GM23338 (cell line): ENCODE results near the gene TMEM163. TPM values are rescaled to one million over a fixed set of nuclear protein-coding genes. Genes with fewer than 3 reads are reported as not detected.

Source experiments
- ATAC-seq: fragments of 200-7000 bp; cut with Tn5 transposase; 3 replicates; pipeline ENCODE4 v1.9.1; 2020
- DNase-seq: peaks from one replicate; pipeline ENCODE4 v3.0.0-alpha.2; 2015; ENCODE audit warnings: low spot score
- H2AFZ ChIP-seq: fragments of 200-600 bp; sonication (generic); 2 replicates; pipeline ENCODE4 v1.8.0; 2016; ENCODE audit warnings: antibody characterized with exemption, mild to moderate bottlenecking, moderate library complexity
- H3F3A ChIP-seq: fragments of 200-600 bp; sonication (generic); replicated peaks from 2 replicates; pipeline ENCODE4 v1.8.0; 2017; ENCODE audit warnings: antibody characterized with exemption, mixed run types, low read depth
- H3K27ac ChIP-seq: fragments of 200-600 bp; sonication (generic); 2 replicates; pipeline ENCODE4 v1.6.1; 2016; ENCODE audit warnings: low read depth
- H3K27me3 ChIP-seq: fragments of 200-600 bp; sonication (generic); 2 replicates; pipeline ENCODE4 v1.8.0; 2016; ENCODE audit warnings: mild to moderate bottlenecking, mixed run types, moderate library complexity; ENCODE audit not compliant: insufficient read depth
- H3K36me3 ChIP-seq: fragments of 200-600 bp; sonication (generic); 2 replicates; pipeline ENCODE4 v1.8.0; 2016; ENCODE audit warnings: mild to moderate bottlenecking; ENCODE audit not compliant: insufficient read depth
- H3K4me1 ChIP-seq: fragments of 200-600 bp; sonication (generic); 2 replicates; pipeline ENCODE4 v1.8.0; 2016; ENCODE audit warnings: mild to moderate bottlenecking, moderate library complexity; ENCODE audit not compliant: insufficient read depth
- H3K4me2 ChIP-seq: fragments of 200-600 bp; sonication (generic); 2 replicates; pipeline ENCODE4 v1.7.1; 2017; ENCODE audit warnings: mixed run types
- H3K4me3 ChIP-seq: fragments of 200-600 bp; sonication (generic); 2 replicates; pipeline ENCODE4 v1.6.1; 2016; ENCODE audit warnings: mixed run types
- H3K79me2 ChIP-seq: fragments of 200-600 bp; sonication (generic); replicated peaks from 2 replicates; pipeline ENCODE4 v1.8.0; 2017; ENCODE audit warnings: mild to moderate bottlenecking; ENCODE audit not compliant: insufficient read depth
- H3K9me2 ChIP-seq: fragments of 200-600 bp; sonication (generic); 2 replicates; pipeline ENCODE4 v1.8.0; 2017; ENCODE audit not compliant: insufficient read depth
- H4K20me1 ChIP-seq: fragments of 200-600 bp; sonication (generic); replicated peaks from 2 replicates; pipeline ENCODE4 v1.8.0; 2017; ENCODE audit warnings: mild to moderate bottlenecking; ENCODE audit not compliant: insufficient read depth
- H3K27ac Mint-ChIP-seq: 2 replicates; pipeline ENCODE4 v1.8.0; 2020; ENCODE audit warnings: inconsistent platforms, mild to moderate bottlenecking, moderate library complexity, mixed read lengths
- H3K27me3 Mint-ChIP-seq: 3 replicates; pipeline ENCODE4 v1.8.0; 2022; ENCODE audit warnings: low read depth, mild to moderate bottlenecking, moderate library complexity, mixed read lengths, inconsistent platforms; ENCODE audit not compliant: insufficient read depth, poor library complexity
- H3K36me3 Mint-ChIP-seq: 3 replicates; pipeline ENCODE4 v1.8.0; 2021; ENCODE audit warnings: low read depth, mild to moderate bottlenecking, inconsistent platforms, moderate library complexity, mixed read lengths
- H3K4me1 Mint-ChIP-seq: 3 replicates; pipeline ENCODE4 v1.8.0; 2020; ENCODE audit warnings: mild to moderate bottlenecking, inconsistent platforms, mixed read lengths
- H3K4me3 Mint-ChIP-seq: 3 replicates; pipeline ENCODE4 v1.8.0; 2021; ENCODE audit warnings: moderate library complexity, mild to moderate bottlenecking, inconsistent platforms, mixed read lengths
- H3K9me3 Mint-ChIP-seq: 3 replicates; pipeline ENCODE4 v1.8.0; 2020; ENCODE audit warnings: moderate library complexity, mild to moderate bottlenecking, inconsistent platforms, mixed read lengths
- CREB1 ChIP-seq: fragments of 250-450 bp; sonication (Bioruptor Pico); IDR thresholded peaks from 2 replicates; pipeline ENCODE4 v1.5.0; 2020; ENCODE audit warnings: low read depth, mild to moderate bottlenecking, moderate library complexity
- CTCF ChIP-seq, 2 experiments: fragments of 200-600 bp in 1 of 2; sonication (generic) in 1 of 2; conservative IDR thresholded peaks; 2 replicates each; pipeline versions ENCODE4 v1.5.1 to v1.6.1; 2016 to 2017; ENCODE audit warnings: antibody characterized with exemption in 2 of 2, low read depth in 2 of 2, mild to moderate bottlenecking in 2 of 2, moderate library complexity in 1 of 2
- ETS1 ChIP-seq: IDR thresholded peaks from 2 replicates; pipeline ENCODE4 v1.6.1; 2016; ENCODE audit warnings: antibody characterized with exemption
- EZH2 ChIP-seq: fragments of 200-600 bp; sonication (generic); IDR thresholded peaks from one replicate; pipeline ENCODE4 v1.8.0; 2017; ENCODE audit warnings: antibody characterized with exemption, mild to moderate bottlenecking, low read depth; ENCODE audit not compliant: unreplicated experiment
- EZH2phosphoT487 ChIP-seq: fragments of 200-600 bp; sonication (generic); IDR thresholded peaks from one replicate; pipeline ENCODE4 v1.8.1; 2018; ENCODE audit warnings: antibody characterized with exemption; ENCODE audit not compliant: unreplicated experiment
- JUNB ChIP-seq: IDR thresholded peaks from one replicate; pipeline ENCODE4 v1.6.1; 2016; ENCODE audit warnings: antibody characterized with exemption; ENCODE audit not compliant: unreplicated experiment
- NANOG ChIP-seq: IDR thresholded peaks from 2 replicates; pipeline ENCODE4 v1.6.1; 2016; ENCODE audit warnings: antibody characterized with exemption, borderline replicate concordance
- POLR2AphosphoS5 ChIP-seq: IDR thresholded peaks from 2 replicates; pipeline ENCODE4 v1.6.1; 2016; ENCODE audit warnings: antibody characterized with exemption, low read depth
- REST ChIP-seq: IDR thresholded peaks from one replicate; pipeline ENCODE4 v1.6.1; 2018; ENCODE audit warnings: antibody characterized with exemption; ENCODE audit not compliant: unreplicated experiment
- STAT1 ChIP-seq: IDR thresholded peaks from one replicate; pipeline ENCODE4 v1.6.1; 2016; ENCODE audit warnings: antibody characterized with exemption; ENCODE audit not compliant: unreplicated experiment
- ZNF114 ChIP-seq: fragments of 250-450 bp; sonication (Bioruptor Pico); IDR thresholded peaks from 2 replicates; pipeline ENCODE4 v1.5.0; 2020; ENCODE audit warnings: mild to moderate bottlenecking, moderate library complexity
- ZNF331 ChIP-seq: fragments of 250-450 bp; sonication (Bioruptor Pico); IDR thresholded peaks from 2 replicates; pipeline ENCODE4 v1.5.0; 2020; ENCODE audit warnings: low read depth, mild to moderate bottlenecking, moderate library complexity
- polyA plus RNA-seq: library from polyadenylated mRNA; unstranded; fragments of >200 nt; fragmentation: Nextera tagmentation; extraction: Ambion mirVana; gene quantifications from 2 replicates; pipeline ENCODE4 v1.2.1, GENCODE V29; 2016
- total RNA-seq: library from RNA; depleted of rRNA; stranded (reverse); fragments of >200 nt; shearing (Covaris generic); gene quantifications from 2 replicates; pipeline ENCODE4 v1.2.3, GENCODE V29; 2014
- TF ChIP-seq, protein P1 (sequence below): fragments of 250-450 bp; sonication (Bioruptor Pico); IDR thresholded peaks from 2 replicates; pipeline ENCODE4 v1.5.0; 2020; ENCODE audit warnings: mild to moderate bottlenecking, moderate library complexity

The TMEM163 gene
- total and polyA plus RNA-seq, 2 experiments from 2014 or later: 1.1 to 1.8 TPM

GRCh38 chr2:134417968-134418582 lies 300.7 kb downstream of the TMEM163 start:
- no peaks in the 10 kb centered on the region for H3K27me3 ChIP-seq
- no peaks in the 10 kb centered on the region for H3K4me1 ChIP-seq
- H3K4me2 ChIP-seq: no peak overlapping the region
- TF ChIP-seq ZNF114 (CRISPR knock-in tag) (no peak), EZH2 (no peak), NANOG (no peak), REST (no peak), EZH2phosphoT487 (no peak), STAT1 (no peak), ETS1 (no peak), POLR2AphosphoS5 (no peak), CTCF (conservative IDR thresholded peaks at IDR 0.05; ENCODE audit: low read depth in 2 of 2) (no peak), CREB1 (CRISPR knock-in tag) (no peak), JUNB (no peak), ZNF331 (no peak)
- TF ChIP-seq, protein P1, sequence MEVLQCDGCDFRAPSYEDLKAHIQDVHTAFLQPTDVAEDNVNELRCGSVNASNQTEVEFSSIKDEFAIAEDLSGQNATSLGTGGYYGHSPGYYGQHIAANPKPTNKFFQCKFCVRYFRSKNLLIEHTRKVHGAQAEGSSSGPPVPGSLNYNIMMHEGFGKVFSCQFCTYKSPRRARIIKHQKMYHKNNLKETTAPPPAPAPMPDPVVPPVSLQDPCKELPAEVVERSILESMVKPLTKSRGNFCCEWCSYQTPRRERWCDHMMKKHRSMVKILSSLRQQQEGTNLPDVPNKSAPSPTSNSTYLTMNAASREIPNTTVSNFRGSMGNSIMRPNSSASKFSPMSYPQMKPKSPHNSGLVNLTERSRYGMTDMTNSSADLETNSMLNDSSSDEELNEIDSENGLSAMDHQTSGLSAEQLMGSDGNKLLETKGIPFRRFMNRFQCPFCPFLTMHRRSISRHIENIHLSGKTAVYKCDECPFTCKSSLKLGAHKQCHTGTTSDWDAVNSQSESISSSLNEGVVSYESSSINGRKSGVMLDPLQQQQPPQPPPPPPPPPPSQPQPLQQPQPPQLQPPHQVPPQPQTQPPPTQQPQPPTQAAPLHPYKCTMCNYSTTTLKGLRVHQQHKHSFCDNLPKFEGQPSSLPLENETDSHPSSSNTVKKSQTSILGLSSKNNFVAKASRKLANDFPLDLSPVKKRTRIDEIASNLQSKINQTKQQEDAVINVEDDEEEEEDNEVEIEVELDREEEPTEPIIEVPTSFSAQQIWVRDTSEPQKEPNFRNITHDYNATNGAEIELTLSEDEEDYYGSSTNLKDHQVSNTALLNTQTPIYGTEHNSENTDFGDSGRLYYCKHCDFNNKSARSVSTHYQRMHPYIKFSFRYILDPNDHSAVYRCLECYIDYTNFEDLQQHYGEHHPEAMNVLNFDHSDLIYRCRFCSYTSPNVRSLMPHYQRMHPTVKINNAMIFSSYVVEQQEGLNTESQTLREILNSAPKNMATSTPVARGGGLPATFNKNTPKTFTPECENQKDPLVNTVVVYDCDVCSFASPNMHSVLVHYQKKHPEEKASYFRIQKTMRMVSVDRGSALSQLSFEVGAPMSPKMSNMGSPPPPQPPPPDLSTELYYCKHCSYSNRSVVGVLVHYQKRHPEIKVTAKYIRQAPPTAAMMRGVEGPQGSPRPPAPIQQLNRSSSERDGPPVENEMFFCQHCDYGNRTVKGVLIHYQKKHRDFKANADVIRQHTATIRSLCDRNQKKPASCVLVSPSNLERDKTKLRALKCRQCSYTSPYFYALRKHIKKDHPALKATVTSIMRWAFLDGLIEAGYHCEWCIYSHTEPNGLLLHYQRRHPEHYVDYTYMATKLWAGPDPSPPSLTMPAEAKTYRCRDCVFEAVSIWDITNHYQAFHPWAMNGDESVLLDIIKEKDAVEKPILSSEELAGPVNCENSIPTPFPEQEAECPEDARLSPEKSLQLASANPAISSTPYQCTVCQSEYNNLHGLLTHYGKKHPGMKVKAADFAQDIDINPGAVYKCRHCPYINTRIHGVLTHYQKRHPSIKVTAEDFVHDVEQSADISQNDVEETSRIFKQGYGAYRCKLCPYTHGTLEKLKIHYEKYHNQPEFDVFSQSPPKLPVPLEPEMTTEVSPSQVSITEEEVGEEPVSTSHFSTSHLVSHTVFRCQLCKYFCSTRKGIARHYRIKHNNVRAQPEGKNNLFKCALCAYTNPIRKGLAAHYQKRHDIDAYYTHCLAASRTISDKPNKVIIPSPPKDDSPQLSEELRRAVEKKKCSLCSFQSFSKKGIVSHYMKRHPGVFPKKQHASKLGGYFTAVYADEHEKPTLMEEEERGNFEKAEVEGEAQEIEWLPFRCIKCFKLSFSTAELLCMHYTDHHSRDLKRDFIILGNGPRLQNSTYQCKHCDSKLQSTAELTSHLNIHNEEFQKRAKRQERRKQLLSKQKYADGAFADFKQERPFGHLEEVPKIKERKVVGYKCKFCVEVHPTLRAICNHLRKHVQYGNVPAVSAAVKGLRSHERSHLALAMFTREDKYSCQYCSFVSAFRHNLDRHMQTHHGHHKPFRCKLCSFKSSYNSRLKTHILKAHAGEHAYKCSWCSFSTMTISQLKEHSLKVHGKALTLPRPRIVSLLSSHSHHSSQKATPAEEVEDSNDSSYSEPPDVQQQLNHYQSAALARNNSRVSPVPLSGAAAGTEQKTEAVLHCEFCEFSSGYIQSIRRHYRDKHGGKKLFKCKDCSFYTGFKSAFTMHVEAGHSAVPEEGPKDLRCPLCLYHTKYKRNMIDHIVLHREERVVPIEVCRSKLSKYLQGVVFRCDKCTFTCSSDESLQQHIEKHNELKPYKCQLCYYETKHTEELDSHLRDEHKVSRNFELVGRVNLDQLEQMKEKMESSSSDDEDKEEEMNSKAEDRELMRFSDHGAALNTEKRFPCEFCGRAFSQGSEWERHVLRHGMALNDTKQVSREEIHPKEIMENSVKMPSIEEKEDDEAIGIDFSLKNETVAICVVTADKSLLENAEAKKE (CRISPR knock-in tag): no peak
- ATAC-seq (no peak), DNase-seq (no peak)
- no peaks in the 10 kb centered on the region for H3K36me3 ChIP-seq
- no peaks in the 10 kb centered on the region for H3F3A ChIP-seq
- no peaks in the 10 kb centered on the region for H3K9me2 ChIP-seq
- no peak overlapping the region for H3K27ac ChIP-seq
- Mint-ChIP-seq H3K27ac (no peak overlapping the region), H3K4me3 (no peak overlapping the region), H3K9me3 (no peaks in the 10 kb centered on the region), H3K36me3 (no peaks in the 10 kb centered on the region), H3K4me1 (peaks cover 14% of the 10 kb centered on the region), H3K27me3 (peaks cover 2% of the 10 kb centered on the region)
- H3K79me2 ChIP-seq: no peaks in the 10 kb centered on the region
- no peaks in the 10 kb centered on the region for H4K20me1 ChIP-seq
- no peak overlapping the region for H3K4me3 ChIP-seq
- H2AFZ ChIP-seq: no peak overlapping the region
